Measurements from ENCODE around the gene SH3GL2.

The SH3GL2 gene

DNA sequence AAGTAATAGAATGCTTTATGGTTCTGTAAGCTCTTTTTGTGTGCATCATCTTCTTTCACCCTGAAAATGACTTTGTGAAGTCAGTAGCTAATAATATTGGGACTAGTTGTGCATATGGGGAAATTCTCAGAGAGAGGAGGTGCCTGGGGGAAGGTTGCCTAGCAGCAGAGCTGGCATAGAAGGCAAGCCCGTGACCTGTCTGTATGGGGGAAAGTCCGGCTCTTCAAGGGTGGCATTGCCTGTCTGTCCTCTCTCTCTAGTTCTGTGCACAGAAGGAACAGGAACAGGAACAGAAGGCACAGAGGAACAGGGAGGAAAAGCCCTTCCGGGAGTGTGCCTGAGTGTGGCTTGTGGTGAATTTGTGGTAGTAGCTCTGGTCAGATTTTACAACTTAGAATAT, 33.1 kb downstream of the SH3GL2 start:
- no peak for DNase-seq

GRCh38 chr9:17613758-17614157, 34.9 kb downstream of the SH3GL2 start:
- no peak for DNase-seq

DNA sequence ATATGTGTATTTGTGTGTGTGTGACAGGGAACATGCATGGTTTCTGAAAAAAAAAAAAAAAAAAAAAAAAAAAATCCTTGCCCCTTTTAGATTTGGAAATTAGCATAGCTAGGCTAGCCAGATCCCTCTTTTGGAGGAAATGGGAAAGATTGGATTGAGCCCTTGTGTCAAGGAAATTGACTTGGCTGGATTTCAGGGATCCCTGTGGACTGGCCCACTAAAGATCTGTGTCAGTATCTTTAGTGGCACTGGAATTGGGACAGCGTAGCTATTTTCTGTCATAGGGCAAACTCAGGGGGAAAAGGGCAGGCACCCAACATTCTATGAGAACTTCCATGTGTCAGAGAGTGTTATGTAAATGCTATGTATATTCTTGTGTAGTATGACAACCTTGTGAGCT, 35.4 kb downstream of the SH3GL2 start:
- DNase-seq, result no peak

DNA sequence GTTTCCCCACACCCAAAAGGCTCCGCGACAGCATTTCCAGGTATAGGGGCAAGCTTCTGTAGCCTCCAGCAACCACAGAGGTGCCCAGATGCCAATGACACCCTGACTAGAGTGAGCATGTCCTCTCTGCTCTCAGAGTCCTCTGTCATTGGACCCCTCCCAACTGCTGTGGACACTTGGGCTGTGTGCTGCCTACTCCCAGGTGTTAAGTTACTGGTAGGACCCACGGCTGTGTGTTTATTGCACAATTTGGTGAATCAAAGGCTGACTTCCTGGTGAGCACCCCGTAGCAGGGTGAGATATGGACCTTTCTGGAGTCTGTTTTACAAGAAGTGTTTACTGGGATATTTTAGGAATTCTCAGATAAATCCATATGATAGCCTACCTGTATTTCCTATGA, 36.0 kb downstream of the SH3GL2 start:
- DNase-seq, result no peak

- DNase-seq, result no peak
These were observed 43.3 kb downstream of the SH3GL2 start for GRCh38 chr9:17622141-17622540.

DNA sequence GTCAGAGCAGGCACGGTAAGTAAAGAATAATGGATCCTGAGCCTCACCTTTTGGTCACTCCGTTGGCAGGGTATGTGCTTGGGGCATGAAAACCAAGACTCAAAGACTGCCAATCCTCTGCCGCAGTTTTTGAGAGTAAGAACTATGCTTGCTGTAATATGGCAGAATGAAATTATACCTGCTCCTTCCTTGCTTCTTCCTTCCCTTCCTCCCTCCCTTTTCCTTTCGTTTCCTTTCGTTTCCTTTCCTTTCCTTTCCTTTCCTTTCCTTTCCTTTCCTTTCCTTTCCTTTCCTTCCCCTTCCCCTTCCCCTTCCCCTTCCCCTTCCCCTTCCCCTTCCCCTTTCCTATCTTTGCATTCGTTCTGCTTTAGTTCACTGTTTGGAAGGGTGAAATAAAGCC, 43.9 kb downstream of the SH3GL2 start:
- no peak for DNase-seq

DNA sequence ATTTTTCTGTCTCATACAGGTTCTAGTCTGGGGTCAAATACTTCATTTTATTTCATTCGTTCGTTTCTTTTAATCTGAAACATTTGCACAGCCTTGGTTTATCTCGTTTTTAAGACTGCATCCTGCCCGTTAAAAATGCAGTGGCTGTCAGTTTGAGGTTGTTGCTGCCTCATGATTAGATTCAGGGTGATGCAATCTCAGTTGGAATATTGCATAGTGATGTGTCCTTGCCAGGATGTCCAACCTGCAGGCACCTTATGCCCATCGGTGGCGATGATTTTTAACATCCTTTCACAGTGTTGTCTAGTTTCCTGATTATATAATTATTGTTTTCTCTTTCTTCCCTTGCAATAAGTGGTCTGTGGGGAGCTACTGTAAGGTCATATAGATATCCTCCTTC, 45.1 kb downstream of the SH3GL2 start:
- no peak for DNase-seq

GRCh38 chr9:17624571-17624970, 45.7 kb downstream of the SH3GL2 start:
- no peak for DNase-seq

DNA sequence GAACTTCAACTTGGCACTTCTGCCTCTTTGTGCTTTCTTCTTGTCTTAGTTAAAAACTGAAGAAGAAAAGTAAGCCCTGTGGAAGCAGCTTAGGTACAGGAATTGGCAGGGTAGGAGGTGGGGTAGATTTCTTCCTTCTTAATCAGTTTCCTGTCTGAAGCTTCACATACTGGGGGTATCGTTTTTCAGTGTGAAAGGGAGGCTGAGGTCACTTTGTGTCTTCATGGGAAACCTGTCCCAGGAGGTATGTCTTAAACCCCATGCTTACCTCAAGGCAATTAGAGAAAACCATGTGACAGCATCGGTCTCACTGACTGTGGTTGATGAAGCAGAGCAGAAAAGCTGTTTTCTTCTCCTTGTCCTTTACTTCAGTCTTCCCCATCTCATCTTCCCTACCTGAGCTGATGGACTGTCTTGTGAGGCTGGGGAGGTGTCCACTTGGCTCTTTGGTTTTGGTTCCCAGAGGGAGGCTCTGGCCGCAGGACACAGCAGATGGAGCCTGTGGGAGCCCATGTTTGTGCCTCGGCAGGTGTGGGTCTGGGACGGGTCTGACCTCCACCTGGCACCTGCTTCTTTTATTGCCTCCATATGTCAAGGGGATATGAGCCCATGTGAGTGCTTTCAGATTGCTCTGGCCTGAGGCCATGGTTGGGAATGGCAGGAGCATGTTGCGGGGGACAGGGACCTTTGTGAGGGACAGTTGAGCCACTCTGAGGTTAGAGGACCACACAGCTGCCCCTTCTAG, 47.0 kb downstream of the SH3GL2 start:
- no peak for DNase-seq

DNA sequence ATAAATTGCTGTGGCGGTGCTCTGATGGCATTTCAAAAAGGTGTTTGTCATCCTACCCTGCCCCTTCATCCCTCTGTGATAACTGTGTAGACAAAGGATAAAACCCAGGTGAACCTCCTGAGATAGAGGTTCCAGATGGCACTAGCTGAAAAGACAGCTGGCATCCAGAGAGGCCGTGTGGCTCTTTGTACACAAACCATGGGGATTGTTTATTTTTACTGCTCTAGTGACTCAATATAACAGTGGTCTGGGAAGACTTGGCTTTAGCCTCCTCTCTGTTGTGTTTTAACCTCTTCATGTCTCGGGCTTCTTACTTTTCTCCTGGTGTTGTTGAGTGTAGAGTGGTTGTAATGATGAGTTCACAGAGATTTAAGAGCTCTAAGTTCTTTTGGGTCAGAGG, 48.8 kb downstream of the SH3GL2 start:
- no peak for DNase-seq

DNA sequence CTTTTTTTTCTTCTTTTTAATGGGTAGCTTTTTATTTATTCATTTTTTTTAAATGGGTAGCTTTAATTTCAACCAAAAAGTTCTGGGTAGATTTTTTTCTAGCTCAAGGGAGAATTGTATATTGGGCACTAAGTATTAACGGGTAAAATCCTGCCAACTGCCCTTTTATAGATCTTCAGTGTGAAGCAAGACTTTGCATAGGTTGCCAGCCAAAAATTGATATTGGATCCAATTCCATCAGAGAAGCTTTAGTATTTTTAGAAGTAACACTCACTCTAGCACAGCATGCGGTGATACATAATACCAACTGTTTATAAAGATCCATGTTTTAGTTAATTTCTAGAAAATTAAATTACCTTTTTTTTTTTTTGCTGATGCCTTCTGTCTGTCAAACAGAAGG, 49.8 kb downstream of the SH3GL2 start:
- no peak for DNase-seq

DNA sequence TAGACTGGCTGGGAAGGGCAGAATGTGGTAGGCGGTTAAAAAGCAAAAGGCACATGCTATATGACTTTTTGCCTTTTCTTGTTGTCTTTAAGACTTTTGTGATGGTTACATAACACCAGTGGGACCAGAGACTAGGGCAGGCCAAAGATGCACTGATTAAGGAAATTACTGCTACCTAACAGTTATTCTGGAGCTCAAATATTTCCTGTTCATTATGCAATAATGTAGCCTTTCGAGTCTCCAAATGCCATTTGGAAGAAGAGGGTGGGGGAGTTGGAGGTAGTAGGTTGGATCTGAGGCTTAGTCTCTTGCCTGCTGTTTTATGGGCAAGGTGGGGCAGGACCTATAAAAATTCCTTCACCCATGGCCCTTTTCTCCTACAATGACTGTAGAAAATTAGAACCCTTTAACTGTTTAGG, 51.7 kb downstream of the SH3GL2 start:
- DNase-seq, result no peak

DNA sequence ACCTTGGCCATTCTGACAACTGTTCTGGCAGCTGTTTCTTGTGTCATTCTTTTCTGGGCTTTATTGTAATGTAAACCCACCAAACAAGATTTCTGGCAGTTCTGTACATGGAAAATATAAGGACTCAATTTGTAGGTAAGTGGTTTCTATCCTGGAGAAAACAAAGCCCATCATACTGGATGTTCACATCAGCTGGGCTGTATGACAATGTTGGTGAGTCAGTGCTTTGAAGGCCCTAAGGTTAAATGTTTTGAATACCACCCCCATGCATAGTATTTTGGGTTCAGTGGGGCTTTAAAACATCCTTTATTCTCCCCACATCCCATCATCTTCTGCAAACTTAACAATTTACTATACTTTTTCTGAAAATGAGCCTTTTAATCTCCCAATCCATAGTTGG, 52.5 kb downstream of the SH3GL2 start:
- DNase-seq, result no peak

DNA sequence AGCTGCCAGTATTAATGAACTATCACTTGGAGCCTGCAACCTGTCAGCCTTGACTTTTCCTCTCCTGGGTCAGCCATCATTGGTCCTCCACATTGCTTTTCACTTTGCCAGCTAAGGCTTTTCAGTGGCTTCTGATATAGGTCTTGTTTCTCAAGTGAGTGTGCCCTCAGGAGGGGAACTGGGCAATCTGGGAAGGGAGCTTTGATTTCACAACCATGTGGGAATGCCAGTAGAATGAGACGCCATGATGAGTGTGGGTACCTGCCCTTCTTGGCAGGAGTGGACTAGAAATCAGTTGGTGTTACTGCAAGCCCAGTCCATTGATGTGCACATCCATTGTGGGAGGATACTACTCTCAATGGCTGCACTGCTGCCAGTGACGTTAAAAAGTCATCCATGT, 54.1 kb downstream of the SH3GL2 start:
- DNase-seq, result no peak

DNA sequence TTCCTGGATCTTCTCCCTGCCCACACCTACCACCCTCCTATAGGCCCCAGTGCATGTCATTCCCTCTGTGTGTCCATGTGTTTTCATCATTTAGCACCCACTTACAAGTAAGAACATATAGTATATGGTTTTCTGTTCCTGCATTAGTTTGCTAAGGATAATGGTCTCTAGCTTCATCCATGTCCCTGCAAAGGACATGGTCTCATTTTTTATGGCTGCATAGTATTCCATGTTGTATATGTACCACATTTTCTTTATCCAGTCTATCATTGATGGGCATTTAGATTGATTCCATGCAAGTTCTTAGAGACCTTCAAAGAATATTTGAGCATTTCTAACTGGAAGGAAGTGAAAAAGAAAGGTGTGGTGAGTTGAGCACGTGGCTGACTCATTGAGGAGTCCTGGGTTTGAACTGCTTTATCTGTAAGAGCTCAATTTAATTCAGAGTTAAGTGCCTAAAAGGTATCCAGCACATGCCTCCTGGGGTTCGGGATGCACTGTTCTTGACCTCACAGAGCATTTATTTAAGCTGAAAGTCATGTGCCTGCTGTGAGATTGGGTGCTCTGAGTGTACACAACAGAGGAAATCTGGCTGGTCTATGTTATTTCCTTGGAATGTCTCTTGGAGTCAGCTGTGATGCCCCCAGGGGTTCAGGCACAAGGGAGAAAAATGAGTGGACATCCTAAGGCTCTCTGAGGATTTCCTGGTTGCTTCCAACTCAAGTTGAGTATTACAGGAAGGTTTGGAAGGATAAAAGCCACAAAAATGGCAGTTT, 56.4 kb downstream of the SH3GL2 start:
- no peak for DNase-seq

- DNase-seq, result no peak
These were observed 57.5 kb downstream of the SH3GL2 start for GRCh38 chr9:17636349-17636748.

DNA sequence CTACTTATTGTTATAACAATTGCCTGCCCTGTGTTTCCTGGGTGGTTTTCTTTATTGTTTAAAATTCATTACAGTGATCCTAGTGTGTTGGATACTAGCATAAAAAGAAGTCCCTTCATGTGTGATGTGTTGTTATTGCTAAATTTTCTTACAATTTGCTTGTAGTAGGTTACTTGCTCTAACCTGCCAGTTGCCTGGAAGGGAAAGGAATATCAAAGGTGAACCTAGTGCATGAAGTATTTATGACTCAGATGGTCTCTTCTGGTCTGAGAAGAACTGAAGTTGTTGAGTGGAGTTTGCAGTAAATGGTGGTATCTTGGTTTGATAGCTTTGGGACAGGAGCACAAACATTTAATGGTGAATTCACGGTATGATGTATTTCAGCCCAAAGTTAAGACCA, 58.0 kb downstream of the SH3GL2 start:
- DNase-seq, result no peak

DNA sequence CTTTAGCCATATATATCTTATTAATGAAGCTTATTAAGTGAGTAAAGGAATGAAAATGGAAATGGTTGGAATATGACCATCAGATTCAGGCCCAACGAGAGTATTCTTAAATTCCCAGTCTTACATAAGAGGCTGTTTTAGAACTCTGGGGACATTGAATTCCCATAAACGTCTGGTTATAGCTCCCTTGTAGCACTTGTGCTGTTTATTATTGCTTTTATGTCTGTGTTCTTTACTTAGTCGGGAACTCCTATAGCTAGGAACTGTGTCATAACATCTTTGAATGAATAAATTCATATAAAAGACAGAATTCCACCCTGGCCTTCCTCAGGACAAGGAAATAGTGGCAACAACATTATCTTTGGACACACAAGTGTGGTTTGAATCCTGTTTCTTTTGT, 58.4 kb downstream of the SH3GL2 start:
- DNase-seq, result no peak

- no peak for DNase-seq
These were observed 69.7 kb downstream of the SH3GL2 start for GRCh38 chr9:17648516-17648915.

DNA sequence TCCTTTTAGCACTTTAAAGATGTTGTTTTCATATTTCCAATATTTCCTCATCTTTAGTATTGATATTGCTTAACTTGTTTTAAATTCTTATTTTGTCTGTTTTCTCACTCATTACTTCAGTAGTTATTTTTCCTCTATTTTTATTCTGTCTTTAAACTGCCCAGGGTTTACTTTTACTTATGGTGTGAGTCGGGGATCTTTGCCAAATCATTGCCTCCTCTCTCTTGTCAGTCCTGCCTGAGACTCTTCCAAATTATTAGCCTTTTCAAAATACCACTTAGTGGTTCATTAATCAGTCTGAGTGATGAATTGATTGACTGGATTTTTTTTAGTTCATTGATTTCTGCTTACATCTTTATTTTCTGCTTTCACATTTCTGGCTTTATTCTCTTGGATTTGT, 72.9 kb downstream of the SH3GL2 start:
- no peak for DNase-seq

DNA sequence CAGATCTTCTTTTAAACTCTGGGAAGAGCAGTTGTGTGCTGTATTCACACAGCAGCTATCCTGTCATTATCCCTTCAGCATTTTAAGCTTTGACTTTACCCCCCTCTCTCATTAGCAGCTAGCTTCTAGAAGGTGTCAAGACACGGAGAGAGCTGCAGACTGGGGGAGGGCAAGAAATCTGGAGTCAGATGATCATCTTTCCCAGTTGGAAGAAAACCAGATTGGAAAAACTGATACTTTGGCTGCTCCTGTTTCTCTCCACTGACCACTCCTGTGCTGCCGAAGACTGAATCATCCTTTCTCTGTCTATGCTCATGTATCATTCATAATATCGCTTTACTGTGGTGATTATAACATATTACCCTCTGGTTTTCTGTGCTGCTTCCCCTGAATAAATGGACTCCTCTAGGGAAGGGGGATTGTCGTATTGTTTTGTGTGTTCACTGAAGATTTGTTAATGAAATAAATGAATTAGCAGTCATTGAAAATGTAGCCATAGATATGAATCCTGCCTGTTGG, 75.1 kb downstream of the SH3GL2 start:
- no peak for DNase-seq

DNA sequence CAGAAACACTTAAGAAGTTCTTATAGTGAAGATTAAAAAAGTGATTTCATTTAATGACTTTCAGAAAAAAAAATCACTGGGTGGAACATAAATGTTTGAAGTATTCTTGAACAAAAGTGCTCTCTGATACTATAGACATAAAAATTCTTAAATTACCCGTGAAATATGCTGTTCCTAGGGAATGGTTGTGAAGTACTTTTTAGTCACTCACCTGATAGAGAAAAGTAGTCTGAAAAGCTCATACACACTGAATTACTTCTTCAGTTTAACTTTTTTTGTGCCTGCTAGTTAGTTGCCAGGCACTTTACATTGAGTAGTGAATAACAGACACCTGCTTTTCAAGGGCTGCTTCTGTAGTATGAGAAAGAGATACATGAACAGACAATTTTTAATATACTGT, 78.0 kb downstream of the SH3GL2 start:
- DNase-seq, result no peak

DNA sequence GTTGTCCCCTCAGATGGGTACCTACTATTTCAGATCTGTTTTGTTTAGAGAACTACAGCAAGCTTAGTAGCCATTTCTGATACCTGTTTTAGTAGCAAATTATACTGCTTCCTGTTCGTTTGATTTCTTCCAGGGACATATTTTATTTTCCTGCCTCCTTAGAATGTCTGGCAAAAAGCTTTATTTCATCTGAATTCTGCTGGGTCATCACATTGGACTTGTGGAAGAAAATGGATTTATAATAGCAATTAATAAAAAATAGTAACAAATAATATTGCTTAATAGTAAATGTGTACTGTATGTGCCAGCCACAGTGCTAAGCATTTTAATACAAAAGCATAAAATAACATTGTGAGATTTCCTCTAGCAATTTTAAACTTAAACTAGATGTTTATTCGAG, 79.4 kb downstream of the SH3GL2 start:
- no peak for DNase-seq

GRCh38 chr9:17660158-17660557, 81.3 kb downstream of the SH3GL2 start:
- no peak for DNase-seq

Measured in T-helper 2 cell (primary cell).